ENCODE data around the gene GUCA2B.

- TF ChIP-seq POLR2A (IDR thresholded peaks at IDR 0.05) (no peak), CTCF (IDR thresholded peaks at IDR 0.05) (no peak)
Measured at GRCh38 chr1:42184616-42185015, 31.4 kb downstream of the GUCA2B start.

Measured in right lobe of liver (tissue), 4 donors.